Hepatocyte (in vitro differentiated cells): ENCODE measurements around the gene GPR18.

Source experiments
- CTCF ChIP-seq: fragments of 200-600 bp; sonication (generic); IDR thresholded peaks from 2 replicates; pipeline ENCODE4 v1.5.1; 2016; ENCODE audit warnings: antibody characterized with exemption, mild to moderate bottlenecking; ENCODE audit not compliant: poor library complexity
- EZH2phosphoT487 ChIP-seq: fragments of 200-600 bp; sonication (generic); IDR thresholded peaks from one replicate; pipeline ENCODE4 v1.6.1; 2018; ENCODE audit warnings: antibody characterized with exemption, mild to moderate bottlenecking, low read depth, moderate library complexity; ENCODE audit not compliant: unreplicated experiment, severe bottlenecking

GRCh38 chr13:99296398-99296797, 38.2 kb upstream of the GPR18 start:
- TF ChIP-seq CTCF (no peak), EZH2phosphoT487 (no peak)
